ENCODE measurements around the gene CYGB. TPM values are rescaled to one million over a fixed set of nuclear protein-coding genes. Genes with fewer than 3 reads are reported as not detected.

Gene CYGB
- total and polyA plus RNA-seq, 9 of the 15 experiments (the other 6 are each of a cell fraction or from before 2014, with no cell fraction given), result 0.08 to 0.95 (median 0.18) TPM; not detected in 5

DNA sequence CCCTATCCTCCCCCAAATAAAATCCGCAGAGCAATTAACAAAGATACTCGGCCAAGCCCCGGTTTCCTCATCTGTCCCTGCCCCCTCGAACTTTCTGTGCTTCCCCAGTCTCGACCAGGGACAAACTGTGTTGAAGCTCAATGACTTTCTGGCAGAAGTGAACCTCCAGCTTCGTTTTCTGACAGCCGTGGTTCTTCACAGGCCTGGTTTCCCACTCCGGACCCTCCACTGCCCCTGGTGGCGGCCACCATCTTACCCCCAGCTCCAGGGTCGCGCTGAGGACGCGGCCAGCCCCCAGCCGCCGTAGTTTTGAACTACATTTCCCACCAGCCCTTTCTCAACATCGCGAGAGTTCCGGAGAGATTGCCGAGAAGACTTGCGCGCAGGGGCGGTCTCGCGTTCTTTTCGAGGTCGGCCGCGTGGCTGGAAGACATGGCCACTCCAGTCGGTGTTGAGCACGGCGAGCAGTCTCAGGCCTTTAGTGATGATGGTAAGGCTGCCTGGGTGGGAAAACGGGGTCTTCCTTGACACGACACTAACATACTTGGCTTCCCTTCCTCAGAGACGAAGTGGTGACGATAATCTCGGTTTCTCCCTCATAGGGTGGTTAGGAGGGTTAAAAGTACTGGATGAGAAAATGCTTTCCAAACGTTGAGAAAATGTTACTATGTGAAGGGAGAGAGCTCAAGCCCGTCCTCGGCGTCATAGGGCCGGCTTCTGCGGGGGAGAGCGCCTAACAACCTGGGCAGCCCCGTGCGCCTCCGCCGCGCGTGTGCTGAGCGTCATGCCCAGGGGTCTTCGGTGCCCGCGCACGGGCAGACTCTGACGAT, 20.1 kb upstream of the CYGB start (continued):
- peak; percentile 76 for TF ChIP-seq ZNF431 (CRISPR knock-in tag; IDR thresholded peaks at IDR 0.05)
- peak; percentile 61 for TF ChIP-seq RB1 (IDR thresholded peaks at IDR 0.05; ENCODE audit: low read depth)
- TF ChIP-seq, protein P1, sequence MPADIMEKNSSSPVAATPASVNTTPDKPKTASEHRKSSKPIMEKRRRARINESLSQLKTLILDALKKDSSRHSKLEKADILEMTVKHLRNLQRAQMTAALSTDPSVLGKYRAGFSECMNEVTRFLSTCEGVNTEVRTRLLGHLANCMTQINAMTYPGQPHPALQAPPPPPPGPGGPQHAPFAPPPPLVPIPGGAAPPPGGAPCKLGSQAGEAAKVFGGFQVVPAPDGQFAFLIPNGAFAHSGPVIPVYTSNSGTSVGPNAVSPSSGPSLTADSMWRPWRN (IDR thresholded peaks at IDR 0.05; ENCODE audit: low read depth), result no peak
- peak; percentile 60 for TF ChIP-seq C11orf30 (IDR thresholded peaks at IDR 0.05; ENCODE audit: low read depth)
- TF ChIP-seq KAT7 (CRISPR knock-in tag; IDR thresholded peaks at IDR 0.05; ENCODE audit: borderline replicate concordance), result peak; percentile 96
- TF ChIP-seq, protein P2, sequence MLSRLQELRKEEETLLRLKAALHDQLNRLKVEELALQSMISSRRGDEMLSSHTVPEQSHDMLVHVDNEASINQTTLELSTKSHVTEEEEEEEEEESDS (CRISPR knock-in tag; IDR thresholded peaks at IDR 0.05), result no peak
- TF ChIP-seq, protein P3, sequence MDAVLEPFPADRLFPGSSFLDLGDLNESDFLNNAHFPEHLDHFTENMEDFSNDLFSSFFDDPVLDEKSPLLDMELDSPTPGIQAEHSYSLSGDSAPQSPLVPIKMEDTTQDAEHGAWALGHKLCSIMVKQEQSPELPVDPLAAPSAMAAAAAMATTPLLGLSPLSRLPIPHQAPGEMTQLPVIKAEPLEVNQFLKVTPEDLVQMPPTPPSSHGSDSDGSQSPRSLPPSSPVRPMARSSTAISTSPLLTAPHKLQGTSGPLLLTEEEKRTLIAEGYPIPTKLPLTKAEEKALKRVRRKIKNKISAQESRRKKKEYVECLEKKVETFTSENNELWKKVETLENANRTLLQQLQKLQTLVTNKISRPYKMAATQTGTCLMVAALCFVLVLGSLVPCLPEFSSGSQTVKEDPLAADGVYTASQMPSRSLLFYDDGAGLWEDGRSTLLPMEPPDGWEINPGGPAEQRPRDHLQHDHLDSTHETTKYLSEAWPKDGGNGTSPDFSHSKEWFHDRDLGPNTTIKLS (IDR thresholded peaks at IDR 0.05; ENCODE audit: borderline replicate concordance, low read depth), result peak; percentile 99
- TF ChIP-seq, protein P4, sequence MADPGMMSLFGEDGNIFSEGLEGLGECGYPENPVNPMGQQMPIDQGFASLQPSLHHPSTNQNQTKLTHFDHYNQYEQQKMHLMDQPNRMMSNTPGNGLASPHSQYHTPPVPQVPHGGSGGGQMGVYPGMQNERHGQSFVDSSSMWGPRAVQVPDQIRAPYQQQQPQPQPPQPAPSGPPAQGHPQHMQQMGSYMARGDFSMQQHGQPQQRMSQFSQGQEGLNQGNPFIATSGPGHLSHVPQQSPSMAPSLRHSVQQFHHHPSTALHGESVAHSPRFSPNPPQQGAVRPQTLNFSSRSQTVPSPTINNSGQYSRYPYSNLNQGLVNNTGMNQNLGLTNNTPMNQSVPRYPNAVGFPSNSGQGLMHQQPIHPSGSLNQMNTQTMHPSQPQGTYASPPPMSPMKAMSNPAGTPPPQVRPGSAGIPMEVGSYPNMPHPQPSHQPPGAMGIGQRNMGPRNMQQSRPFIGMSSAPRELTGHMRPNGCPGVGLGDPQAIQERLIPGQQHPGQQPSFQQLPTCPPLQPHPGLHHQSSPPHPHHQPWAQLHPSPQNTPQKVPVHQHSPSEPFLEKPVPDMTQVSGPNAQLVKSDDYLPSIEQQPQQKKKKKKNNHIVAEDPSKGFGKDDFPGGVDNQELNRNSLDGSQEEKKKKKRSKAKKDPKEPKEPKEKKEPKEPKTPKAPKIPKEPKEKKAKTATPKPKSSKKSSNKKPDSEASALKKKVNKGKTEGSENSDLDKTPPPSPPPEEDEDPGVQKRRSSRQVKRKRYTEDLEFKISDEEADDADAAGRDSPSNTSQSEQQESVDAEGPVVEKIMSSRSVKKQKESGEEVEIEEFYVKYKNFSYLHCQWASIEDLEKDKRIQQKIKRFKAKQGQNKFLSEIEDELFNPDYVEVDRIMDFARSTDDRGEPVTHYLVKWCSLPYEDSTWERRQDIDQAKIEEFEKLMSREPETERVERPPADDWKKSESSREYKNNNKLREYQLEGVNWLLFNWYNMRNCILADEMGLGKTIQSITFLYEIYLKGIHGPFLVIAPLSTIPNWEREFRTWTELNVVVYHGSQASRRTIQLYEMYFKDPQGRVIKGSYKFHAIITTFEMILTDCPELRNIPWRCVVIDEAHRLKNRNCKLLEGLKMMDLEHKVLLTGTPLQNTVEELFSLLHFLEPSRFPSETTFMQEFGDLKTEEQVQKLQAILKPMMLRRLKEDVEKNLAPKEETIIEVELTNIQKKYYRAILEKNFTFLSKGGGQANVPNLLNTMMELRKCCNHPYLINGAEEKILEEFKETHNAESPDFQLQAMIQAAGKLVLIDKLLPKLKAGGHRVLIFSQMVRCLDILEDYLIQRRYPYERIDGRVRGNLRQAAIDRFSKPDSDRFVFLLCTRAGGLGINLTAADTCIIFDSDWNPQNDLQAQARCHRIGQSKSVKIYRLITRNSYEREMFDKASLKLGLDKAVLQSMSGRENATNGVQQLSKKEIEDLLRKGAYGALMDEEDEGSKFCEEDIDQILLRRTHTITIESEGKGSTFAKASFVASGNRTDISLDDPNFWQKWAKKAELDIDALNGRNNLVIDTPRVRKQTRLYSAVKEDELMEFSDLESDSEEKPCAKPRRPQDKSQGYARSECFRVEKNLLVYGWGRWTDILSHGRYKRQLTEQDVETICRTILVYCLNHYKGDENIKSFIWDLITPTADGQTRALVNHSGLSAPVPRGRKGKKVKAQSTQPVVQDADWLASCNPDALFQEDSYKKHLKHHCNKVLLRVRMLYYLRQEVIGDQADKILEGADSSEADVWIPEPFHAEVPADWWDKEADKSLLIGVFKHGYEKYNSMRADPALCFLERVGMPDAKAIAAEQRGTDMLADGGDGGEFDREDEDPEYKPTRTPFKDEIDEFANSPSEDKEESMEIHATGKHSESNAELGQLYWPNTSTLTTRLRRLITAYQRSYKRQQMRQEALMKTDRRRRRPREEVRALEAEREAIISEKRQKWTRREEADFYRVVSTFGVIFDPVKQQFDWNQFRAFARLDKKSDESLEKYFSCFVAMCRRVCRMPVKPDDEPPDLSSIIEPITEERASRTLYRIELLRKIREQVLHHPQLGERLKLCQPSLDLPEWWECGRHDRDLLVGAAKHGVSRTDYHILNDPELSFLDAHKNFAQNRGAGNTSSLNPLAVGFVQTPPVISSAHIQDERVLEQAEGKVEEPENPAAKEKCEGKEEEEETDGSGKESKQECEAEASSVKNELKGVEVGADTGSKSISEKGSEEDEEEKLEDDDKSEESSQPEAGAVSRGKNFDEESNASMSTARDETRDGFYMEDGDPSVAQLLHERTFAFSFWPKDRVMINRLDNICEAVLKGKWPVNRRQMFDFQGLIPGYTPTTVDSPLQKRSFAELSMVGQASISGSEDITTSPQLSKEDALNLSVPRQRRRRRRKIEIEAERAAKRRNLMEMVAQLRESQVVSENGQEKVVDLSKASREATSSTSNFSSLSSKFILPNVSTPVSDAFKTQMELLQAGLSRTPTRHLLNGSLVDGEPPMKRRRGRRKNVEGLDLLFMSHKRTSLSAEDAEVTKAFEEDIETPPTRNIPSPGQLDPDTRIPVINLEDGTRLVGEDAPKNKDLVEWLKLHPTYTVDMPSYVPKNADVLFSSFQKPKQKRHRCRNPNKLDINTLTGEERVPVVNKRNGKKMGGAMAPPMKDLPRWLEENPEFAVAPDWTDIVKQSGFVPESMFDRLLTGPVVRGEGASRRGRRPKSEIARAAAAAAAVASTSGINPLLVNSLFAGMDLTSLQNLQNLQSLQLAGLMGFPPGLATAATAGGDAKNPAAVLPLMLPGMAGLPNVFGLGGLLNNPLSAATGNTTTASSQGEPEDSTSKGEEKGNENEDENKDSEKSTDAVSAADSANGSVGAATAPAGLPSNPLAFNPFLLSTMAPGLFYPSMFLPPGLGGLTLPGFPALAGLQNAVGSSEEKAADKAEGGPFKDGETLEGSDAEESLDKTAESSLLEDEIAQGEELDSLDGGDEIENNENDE (IDR thresholded peaks at IDR 0.05; ENCODE audit: low read depth, low read length), result no peak
- TF ChIP-seq TBP (optimal IDR thresholded peaks at IDR 0.05; ENCODE audit: low read depth, low read length), result peak; percentile 98
- peak; percentile 27; the same call in 1 of the 2 replicates for TF ChIP-seq SMC3 (conservative IDR thresholded peaks at IDR 0.05; ENCODE audit: insufficient read depth, low read depth, low read length)
- TF ChIP-seq KDM5B (IDR thresholded peaks at IDR 0.05; ENCODE audit: insufficient replicate concordance, low read depth, low read length), result peak; percentile 97
- peak; percentile 92 for TF ChIP-seq NFRKB (IDR thresholded peaks at IDR 0.05; ENCODE audit: low read depth)
- TF ChIP-seq BRF1 (IDR thresholded peaks at IDR 0.05; ENCODE audit: borderline replicate concordance, extremely low read depth, insufficient read length), result no peak

Measured in K562 (cell line).